Stimulated activated CD8-positive, alpha-beta memory T cell treated with anti-CD3 and anti-CD28 coated beads, Interleukin-7, amount 100 ng/mL, for 24 hours (primary cell): ENCODE measurements around the gene C2orf66.

ENCODE experiments used
- DNase-seq: peaks from one replicate; pipeline ENCODE4 v3.0.0-alpha.2; 2020; ENCODE audit warnings: low read depth

Gene C2orf66

GRCh38 chr2:196758474-196759377 lies 50.4 kb downstream of the C2orf66 start:
- no peak for DNase-seq
